A549 treated with AZD9567 at 1 μM for 4 hours (cell line): ENCODE measurements around the gene ERCC6L2. TPM values are rescaled to one million over a fixed set of nuclear protein-coding genes. Genes with fewer than 3 reads are reported as not detected.

ENCODE experiments used
- total RNA-seq: library from RNA; stranded (reverse); fragments of 200-300 nt; extraction: Qiagen RNA extraction; gene quantifications from 5 replicates; pipeline ENCODE4 v1.2.3, GENCODE V29; 2022; ENCODE audit not compliant: insufficient read depth

The ERCC6L2 gene, protein sequence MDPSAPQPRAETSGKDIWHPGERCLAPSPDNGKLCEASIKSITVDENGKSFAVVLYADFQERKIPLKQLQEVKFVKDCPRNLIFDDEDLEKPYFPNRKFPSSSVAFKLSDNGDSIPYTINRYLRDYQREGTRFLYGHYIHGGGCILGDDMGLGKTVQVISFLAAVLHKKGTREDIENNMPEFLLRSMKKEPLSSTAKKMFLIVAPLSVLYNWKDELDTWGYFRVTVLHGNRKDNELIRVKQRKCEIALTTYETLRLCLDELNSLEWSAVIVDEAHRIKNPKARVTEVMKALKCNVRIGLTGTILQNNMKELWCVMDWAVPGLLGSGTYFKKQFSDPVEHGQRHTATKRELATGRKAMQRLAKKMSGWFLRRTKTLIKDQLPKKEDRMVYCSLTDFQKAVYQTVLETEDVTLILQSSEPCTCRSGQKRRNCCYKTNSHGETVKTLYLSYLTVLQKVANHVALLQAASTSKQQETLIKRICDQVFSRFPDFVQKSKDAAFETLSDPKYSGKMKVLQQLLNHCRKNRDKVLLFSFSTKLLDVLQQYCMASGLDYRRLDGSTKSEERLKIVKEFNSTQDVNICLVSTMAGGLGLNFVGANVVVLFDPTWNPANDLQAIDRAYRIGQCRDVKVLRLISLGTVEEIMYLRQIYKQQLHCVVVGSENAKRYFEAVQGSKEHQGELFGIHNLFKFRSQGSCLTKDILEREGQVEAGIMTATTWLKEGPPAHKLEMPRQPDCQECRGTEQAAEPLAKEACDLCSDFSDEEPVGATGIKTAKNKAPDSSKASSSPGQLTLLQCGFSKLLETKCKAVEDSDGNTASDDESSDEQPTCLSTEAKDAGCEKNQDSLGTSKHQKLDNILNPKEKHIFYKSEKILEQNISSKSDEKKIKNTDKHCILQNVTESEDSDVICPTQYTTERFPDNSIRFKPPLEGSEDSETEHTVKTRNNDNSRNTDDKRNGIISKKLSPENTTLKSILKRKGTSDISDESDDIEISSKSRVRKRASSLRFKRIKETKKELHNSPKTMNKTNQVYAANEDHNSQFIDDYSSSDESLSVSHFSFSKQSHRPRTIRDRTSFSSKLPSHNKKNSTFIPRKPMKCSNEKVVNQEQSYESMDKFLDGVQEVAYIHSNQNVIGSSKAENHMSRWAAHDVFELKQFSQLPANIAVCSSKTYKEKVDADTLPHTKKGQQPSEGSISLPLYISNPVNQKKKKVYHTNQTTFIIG (N-terminal part only)
- 9.5 to 20.4 TPM (median 12.4 TPM) in 5 replicates for total RNA-seq

DNA sequence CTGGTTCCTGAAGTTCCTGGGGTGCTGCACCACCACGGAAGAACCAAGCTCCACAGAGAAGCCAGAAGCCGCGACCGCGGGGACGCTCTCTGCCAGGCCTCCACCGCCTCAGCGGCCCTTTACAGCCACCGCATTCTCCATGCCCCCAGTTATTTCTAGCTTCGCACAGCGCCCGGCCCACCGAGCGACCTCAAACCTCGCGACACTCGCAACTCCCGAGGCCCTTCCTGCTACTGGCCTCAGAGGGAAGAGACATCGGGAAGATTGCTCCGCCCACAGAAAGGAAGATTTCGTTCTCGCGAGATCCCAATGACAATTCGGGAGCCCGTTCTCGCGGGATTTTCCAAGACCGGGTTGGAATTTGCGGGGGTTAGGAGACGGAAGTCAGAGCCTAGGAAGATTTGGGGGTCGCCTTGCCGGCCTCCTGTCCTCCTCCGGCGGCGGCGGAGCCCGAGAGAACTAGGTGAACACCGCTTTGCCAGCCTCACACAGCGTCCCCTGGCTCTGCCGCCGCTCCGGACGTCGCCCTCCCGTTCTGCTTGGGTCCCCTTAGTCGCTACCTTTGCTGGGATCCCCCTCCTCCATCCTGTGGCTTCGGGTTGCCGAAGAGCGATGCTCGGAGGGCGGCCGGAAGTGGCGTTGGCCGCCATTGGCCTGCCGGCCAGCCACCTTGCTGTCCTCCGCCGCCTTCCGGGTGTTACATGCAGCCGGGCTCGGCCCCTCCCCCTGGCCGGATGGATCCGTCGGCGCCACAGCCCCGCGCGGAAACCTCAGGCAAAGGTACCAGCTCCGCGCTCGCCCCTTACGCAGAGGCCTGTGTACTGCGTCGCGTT lies at the start of gene ERCC6L2:
TSS of gene ERCC6L2 (plus strand) at position 387 of the 833 bp plus-strand sequence. CDS start at position 735, 348 bp downstream.

